ENCODE data around the gene ARPC5.

Gene ARPC5

DNA sequence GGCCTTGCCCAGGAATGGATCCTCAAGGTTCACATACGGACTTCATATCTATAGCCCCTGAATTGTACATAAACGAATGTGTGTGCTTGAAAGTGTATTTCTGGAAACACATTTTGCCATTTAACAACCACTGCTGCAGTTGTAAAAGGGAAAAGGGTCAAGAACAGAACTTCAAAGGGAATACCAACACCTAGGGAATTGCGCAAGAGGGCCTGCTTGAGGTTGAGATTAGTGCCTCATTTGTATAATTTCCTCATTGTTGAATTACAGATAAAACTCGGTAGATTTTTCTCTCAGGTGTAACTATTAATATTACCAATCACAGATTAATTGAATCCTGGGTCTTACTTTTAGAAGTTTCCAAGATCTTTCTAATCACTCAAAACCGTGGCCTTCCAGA lies 51.4 kb downstream of the ARPC5 start:
- no peak for DNase-seq

DNA sequence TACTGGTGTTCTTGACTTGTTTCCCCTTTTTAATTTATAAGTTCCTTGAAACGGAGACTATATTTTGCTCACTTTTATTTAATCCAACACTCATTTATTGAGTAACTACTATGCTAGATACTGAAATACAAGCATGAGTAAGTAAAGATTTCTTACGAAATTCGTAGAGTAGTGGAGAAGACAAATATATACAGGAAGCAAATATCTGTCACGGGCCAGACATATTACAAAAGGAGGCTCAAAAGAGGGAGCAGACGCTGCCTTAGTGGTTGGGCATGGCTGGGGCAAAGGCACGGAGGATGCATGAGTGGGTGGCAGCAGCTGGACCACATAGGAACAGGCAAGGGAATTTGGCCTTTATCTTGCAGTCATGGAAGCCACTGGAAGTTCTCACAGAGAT lies 52.1 kb downstream of the ARPC5 start:
- DNase-seq = peak; percentile 12 to 46

DNA sequence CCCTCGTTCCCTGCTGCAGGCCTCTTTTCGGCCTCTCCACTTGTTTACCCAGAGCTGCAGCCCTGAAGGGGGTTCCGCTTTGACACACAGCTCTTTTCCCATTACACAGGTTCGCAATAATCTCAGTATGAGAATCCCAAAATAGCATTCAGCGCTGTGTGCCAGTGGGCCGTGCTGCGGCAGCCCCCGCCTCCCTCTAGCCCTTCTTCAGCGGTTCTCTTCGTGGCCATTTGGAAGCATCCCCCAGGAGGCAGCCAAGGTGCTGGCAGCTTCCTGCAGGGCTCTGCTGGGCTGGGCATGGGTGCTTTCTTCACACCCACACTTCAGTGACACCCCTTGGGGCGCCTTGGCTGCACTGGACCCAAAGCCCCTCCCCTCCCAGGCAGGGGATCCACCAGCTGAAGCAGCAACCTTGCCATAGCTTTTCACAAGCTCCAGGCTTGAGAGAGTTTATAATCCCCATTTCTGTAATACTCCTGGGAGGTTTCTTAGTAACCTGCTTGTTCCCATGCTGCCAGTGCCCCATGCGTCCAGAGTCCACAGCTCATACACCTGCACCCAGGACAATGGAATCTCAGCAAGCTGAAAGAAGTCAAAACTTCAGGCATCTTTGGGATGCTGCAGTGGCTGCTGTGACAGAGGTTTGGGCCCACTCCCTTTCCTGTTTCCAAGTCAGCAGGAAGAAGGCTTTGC lies 53.4 kb downstream of the ARPC5 start:
- no peak for DNase-seq

DNA sequence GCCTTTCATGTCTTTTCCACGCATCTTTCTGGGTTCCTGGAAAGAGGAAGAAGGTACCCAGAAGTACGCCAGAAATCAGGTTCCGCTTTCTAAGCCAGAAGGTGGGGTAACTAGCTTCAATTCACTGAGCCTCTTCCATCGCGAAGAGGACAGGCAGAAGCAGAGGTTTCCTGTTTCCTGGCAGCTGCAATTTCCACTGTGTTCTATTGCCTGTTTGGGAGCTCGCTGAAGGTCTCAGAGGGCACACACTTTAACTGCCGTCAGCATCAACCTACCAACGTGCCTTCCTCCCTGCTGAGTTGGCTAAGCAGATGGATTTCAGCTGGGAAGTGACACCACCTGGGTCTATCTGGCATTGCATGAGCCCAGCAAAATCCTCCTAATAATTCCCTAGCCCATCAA lies 55.3 kb downstream of the ARPC5 start:
- peak; percentile 13 to 98 for DNase-seq

DNA sequence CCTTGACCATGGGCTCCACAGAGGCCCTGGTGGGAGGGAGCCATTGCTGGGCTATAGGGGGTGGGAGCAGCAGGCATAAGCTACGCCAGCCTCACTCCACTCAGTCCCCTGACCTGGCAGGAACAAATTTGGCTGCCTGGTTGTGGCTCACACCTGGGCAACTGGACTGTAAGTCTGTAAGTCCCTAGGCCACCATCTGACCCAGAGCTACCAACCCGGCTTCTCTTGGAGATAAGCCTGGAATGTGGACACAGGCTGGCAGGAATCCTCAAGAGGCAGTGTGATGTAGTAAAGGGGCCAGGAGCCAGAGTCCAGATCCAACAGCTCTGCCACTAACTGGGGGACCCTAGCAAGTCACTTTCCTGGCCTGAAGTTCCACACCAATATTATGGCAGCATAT lies 56.7 kb downstream of the ARPC5 start:
- DNase-seq = no peak

DNA sequence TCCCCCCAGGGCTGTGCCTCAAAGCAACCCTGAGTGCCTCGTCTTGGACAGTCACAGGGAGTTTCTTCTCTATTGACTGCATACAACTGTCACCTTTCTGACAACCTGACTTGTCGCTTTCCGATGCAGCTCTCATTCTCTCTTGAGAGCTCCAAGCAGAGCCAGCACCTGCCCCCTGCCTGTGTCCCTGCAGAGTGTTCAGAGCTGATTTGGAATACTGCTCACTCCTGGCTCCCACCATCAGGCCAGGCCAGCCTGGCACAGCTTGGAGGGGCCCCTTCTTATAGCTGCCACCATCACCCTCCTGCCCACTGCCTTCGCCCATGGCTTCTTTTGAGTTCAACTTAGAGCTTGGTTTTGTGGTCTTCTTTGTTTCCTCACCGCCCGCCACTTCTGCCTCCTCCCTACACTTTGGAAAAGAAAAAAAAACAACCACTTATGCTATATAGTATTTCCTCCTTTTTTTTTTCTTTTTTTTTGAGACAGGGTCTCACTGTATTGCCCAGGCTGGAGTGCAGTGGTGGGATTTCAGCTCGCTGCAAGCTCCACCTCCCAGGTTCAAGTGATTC lies 57.6 kb downstream of the ARPC5 start:
- no peak for DNase-seq

DNA sequence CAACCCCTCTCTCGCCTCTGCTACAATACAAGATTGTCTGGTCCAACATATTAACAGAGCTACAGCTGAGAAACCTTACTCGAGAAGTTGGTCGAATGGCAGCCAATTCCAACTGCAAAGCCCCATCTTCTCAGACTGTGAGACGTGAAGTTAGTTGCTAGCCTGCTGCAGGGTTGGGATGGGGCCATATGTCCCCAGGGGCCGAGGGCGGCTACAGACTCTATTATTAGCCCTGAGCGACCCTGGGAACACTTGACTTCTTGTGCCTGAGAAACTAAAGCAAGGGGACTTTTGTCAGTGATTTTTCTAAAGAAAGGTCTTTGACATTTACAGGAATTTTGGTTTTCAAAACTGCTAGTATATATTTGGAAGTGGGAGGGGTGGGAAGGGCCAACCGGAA lies 59.0 kb downstream of the ARPC5 start:
- DNase-seq = no peak

DNA sequence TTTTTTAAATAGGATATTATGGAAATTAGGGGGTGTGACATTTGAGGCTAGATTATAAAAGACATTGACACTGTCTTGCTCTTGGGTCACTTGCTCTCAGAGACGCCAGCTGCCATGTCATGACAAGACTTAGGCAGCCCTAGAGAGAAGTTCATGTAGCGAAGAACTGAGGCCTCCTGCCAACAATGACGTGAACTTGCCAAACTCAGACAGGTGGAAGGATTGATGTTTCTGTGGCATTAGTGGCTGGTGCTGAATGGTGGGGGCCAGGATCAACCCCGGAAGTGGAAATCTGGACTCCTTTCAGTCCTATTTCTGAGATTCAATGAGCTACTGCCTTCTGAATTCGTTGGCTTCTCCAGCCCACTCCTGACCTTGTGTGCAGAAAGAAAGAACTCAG lies 60.0 kb downstream of the ARPC5 start:
- DNase-seq = no peak

DNA sequence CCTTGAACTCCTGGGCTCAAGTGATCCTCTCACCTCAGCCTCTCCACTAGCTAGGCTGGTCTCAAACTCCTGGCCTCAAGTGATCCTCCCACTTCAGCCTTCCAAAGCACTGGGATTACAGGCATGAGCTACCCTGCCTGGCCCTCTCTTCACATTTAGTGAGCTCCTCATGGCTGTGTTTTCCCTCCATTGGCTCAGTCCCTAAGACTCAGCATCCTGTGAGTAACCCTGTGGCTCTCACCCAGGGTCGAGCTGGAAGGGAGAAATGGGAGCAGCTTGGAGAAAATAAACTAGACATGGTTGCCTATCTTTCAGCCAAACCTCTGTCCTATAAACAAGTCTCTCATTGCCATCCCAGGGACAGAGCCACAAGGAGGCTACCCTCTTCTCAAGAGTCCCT lies 62.9 kb downstream of the ARPC5 start:
- no peak for DNase-seq

DNA sequence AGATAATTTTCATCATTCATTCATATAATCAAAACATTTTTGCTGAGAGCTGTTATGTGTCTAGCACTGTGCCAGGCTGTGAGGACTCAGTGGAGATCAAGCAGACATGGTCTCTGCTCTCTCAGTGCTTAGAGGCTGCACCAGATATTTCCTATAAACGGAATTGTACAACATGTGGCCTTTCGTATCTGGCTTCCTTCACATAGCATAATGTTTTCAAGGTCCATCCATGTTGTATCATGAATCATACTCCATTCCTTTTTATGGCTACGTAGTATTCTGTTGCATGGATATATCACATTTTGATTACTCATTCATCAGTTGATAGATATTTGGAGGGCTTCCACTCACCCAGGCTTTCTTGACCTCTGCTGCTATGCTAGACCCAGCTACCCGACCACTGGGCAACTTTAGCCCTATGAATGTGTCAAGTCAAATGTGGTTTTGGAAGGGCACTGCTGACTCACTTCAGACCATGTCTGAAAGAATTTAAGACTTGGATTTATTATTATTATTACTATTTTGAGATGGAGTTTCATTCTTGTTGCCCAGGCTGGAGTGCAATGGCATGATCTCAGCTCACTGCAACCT lies 63.8 kb downstream of the ARPC5 start:
- DNase-seq = no peak
